Body of pancreas (tissue), 4 donors: ENCODE data around the gene SLC6A3. TPM values are rescaled to one million over a fixed set of nuclear protein-coding genes. Genes with fewer than 3 reads are reported as not detected.

Experiments
- ATAC-seq: fragments of 150-250 bp; one replicate; pipeline ENCODE4 v1.9.1; 2016
- DNase-seq, 4 donors: peaks; one replicate each; pipeline ENCODE4 v3.0.0-alpha.2; 2019
- H3K27ac ChIP-seq, 4 donors: fragments of 200-600 bp; sonication (generic); 1 replicate in 3 of 4; 2 replicates in 1 of 4; pipeline versions ENCODE4 v1.5.1 to v1.6.1; 2016 to 2019; ENCODE audit warnings: mild to moderate bottlenecking in 1 of 4, mixed read lengths in 1 of 4, moderate library complexity in 1 of 4
- H3K27me3 ChIP-seq, 2 donors: fragments of 200-600 bp; sonication (generic); one replicate each; pipeline ENCODE4 v1.6.0; 2016; ENCODE audit warnings: mild to moderate bottlenecking in 1 of 2
- H3K36me3 ChIP-seq, 2 donors: fragments of 200-600 bp; sonication (generic); replicated peaks in 1 of 2; 2 replicates each; pipeline ENCODE4 v1.5.1; 2016; ENCODE audit warnings: low read depth in 2 of 2; ENCODE audit not compliant: insufficient read depth in 1 of 2
- H3K4me1 ChIP-seq: fragments of 200-600 bp; sonication (generic); one replicate; pipeline ENCODE4 v1.6.0; 2016
- H3K4me3 ChIP-seq, 2 donors: fragments of 200-600 bp; sonication (generic); 1 replicate in 1 of 2; 2 replicates in 1 of 2; pipeline ENCODE4 v1.5.1; 2016 to 2019
- H3K9me3 ChIP-seq, 3 donors: fragments of 200-600 bp; sonication (generic); 1 replicate in 2 of 3; 2 replicates in 1 of 3; pipeline ENCODE4 v1.5.1; 2016
- POLR2A ChIP-seq, 3 donors: fragments of 450-650 bp; IDR thresholded peaks; one replicate each; pipeline ENCODE4 v1.6.1; 2016; ENCODE audit warnings: antibody characterized with exemption in 3 of 3, mild to moderate bottlenecking in 2 of 3
- WGBS, 2 donors: methylation state at CpG; one replicate each; pipeline ENCODE4 v1.1.5; 2017; 5-methylcytosine and 5-hydroxymethylcytosine counted together
- intact Hi-C: fragments of 100-400 bp; cut with DNase I; formaldehyde crosslinking; loops from one replicate; pipeline ENCODE4 v1.15.1; 2023
- total RNA-seq, 2 donors: library from RNA; depleted of rRNA; stranded (reverse); fragments of >200 nt; gene quantifications; one replicate each; pipeline ENCODE4 v1.1.0, GENCODE V29; 2016
- TF ChIP-seq, protein P1 (sequence below), 7 experiments: fragments of 450-650 bp in 4 of 7; fragments of 200-600 bp in 3 of 7; sonication (generic) in 3 of 7; IDR thresholded peaks; one replicate each; pipeline ENCODE4 v1.5.1; 2016 to 2019; ENCODE audit warnings: antibody characterized with exemption in 7 of 7

SLC6A3 gene
- total RNA-seq, 2 donors from 2014 or later: not detected

GRCh38 chr5:1443171-1443570 is 2.1 kb downstream of the SLC6A3 start:
- H3K36me3 ChIP-seq: no peaks in the 10 kb centered on the region
- WGBS, 2 donors: 40 to 57% methylated on average over 3 to 9 of the region's 9 CpGs
- no peak overlapping the region for H3K4me3 ChIP-seq
- no peak for DNase-seq
- intact Hi-C loops: no loop called here
- H3K9me3 ChIP-seq: no peaks in the 10 kb centered on the region
- ATAC-seq: no peak
- H3K4me1 ChIP-seq: peaks cover 19% of the 10 kb centered on the region
- TF ChIP-seq, protein P1, sequence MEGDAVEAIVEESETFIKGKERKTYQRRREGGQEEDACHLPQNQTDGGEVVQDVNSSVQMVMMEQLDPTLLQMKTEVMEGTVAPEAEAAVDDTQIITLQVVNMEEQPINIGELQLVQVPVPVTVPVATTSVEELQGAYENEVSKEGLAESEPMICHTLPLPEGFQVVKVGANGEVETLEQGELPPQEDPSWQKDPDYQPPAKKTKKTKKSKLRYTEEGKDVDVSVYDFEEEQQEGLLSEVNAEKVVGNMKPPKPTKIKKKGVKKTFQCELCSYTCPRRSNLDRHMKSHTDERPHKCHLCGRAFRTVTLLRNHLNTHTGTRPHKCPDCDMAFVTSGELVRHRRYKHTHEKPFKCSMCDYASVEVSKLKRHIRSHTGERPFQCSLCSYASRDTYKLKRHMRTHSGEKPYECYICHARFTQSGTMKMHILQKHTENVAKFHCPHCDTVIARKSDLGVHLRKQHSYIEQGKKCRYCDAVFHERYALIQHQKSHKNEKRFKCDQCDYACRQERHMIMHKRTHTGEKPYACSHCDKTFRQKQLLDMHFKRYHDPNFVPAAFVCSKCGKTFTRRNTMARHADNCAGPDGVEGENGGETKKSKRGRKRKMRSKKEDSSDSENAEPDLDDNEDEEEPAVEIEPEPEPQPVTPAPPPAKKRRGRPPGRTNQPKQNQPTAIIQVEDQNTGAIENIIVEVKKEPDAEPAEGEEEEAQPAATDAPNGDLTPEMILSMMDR (IDR thresholded peaks at IDR 0.05): no peak
- TF ChIP-seq POLR2A (IDR thresholded peaks at IDR 0.05): no peak
- H3K27me3 ChIP-seq: peaks cover 0 to 38% of the 10 kb centered on the region in 2 donors
- H3K27ac ChIP-seq: no peak overlapping the region

DNA sequence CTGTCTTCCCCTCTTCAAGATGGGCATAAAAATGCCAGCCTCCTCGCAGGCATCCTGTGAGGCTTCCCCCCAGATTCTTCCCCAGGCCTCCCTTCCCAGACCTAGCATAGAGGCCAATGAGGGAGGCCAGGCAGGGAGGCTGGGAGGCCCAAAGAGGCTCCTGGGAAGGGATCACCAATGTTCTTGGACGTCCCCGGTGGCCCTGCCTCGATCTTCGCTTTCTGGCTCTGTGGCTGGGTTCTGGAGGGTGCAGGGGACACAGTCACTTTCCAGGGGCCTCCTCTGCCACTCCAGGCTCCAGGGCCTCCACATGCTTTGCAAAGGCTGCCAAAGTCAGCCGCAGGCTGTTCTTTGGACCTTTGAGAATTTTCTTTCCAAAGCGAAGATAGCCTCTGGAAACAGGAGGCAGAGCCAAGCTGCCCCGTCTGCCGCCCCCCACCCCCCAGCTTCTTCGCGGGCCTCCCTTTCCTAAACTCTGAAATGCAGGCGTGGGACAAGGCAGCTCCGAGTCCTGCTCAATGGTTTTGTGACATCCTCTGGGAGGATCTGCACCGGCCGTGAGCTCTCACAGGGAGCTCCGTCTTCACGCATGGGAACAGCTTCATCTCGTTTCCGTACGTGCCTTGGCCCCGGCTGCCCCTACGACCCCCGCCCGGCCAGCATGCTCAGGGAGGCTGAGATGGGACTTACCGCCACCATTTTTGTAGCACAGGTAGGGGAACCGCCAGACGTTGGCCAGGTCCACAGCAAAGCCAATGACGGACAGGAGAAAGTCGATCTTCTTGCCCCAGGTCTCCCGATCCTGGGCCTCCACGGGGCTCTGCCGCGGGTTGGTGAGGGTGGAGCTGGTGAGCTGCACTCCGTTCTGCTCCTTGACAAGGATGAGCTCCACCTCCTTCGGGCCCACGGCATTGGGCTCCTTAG is 2.8 kb downstream of the SLC6A3 start:
- WGBS, 2 donors: 52 to 67% methylated on average over 30 to 36 of the region's 36 CpGs
- Histone ChIP-seq H3K27me3 (peaks cover 0 to 38% of the 10 kb centered on the region in 2 donors), H3K36me3 (no peaks in the 10 kb centered on the region), H3K27ac (no peak overlapping the region), H3K4me1 (peaks cover 19% of the 10 kb centered on the region), H3K9me3 (no peaks in the 10 kb centered on the region), H3K4me3 (no peak overlapping the region)
- TF ChIP-seq POLR2A (IDR thresholded peaks at IDR 0.05): no peak
- TF ChIP-seq, protein P1 (IDR thresholded peaks at IDR 0.05): no peak
- intact Hi-C loops: no loop called here
- DNase-seq: no peak
- ATAC-seq: no peak

DNA sequence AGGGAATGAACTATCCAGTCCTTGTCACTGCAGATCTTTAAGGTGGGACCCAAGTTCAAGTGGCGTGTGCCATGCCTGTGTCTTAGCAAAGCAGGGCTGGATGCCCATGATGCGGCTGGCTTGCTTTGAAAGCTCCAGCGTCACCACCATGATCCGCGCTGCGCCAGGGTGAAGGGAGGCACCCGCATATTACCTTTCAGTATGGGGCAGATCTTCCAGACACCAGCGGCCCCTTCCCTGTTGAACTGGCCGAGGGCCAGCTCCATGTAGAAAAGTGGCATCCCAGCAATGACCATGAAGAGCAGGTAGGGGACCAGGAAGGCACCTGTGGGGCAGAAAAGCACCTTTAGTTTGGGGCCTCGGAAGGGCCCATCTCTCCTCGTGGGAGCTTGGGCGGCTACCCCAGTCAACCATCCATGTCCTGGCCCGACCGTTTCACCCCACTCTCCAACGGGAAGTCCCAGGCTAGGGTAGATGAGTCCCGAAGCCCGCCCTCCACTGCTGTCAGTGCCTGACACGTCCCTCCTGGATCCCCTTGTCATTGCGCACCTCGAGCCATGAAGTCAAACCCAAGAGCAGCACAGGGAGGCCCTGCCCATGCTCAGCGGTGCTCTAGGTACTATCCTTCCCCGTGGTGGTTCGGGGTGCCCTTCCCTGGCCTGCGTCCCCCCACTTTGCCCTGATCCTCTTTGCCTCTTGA is 3.9 kb downstream of the SLC6A3 start:
- DNase-seq (no peak), ATAC-seq (no peak)
- H3K4me3 ChIP-seq: no peak overlapping the region
- intact Hi-C loops: no loop called here
- H3K27me3 ChIP-seq: peaks cover 0 to 38% of the 10 kb centered on the region in 2 donors
- H3K9me3 ChIP-seq: no peaks in the 10 kb centered on the region
- TF ChIP-seq, protein P1 (IDR thresholded peaks at IDR 0.05): no peak
- no peak for TF ChIP-seq POLR2A (IDR thresholded peaks at IDR 0.05)
- H3K4me1 ChIP-seq: peaks cover 19% of the 10 kb centered on the region
- no peaks in the 10 kb centered on the region for H3K36me3 ChIP-seq
- no peak overlapping the region for H3K27ac ChIP-seq
- 80 to 83% methylated on average over 17 to 24 of the region's 24 CpGs for WGBS, 2 donors

- WGBS, 2 donors: 53 to 67% methylated on average over 3 of the region's 3 CpGs
- Histone ChIP-seq H3K36me3 (no peaks in the 10 kb centered on the region), H3K4me3 (no peak overlapping the region), H3K9me3 (no peaks in the 10 kb centered on the region), H3K27me3 (peaks cover 0 to 30% of the 10 kb centered on the region in 2 donors), H3K4me1 (peaks cover 10% of the 10 kb centered on the region), H3K27ac (no peak overlapping the region)
- ATAC-seq (no peak), DNase-seq (no peak)
- intact Hi-C loops: no loop called here
- TF ChIP-seq, protein P1 (IDR thresholded peaks at IDR 0.05): no peak
These were observed 5.1 kb downstream of the SLC6A3 start for GRCh38 chr5:1440098-1440493.
